Measurements from ENCODE around the gene PPP2R2C.

DNA sequence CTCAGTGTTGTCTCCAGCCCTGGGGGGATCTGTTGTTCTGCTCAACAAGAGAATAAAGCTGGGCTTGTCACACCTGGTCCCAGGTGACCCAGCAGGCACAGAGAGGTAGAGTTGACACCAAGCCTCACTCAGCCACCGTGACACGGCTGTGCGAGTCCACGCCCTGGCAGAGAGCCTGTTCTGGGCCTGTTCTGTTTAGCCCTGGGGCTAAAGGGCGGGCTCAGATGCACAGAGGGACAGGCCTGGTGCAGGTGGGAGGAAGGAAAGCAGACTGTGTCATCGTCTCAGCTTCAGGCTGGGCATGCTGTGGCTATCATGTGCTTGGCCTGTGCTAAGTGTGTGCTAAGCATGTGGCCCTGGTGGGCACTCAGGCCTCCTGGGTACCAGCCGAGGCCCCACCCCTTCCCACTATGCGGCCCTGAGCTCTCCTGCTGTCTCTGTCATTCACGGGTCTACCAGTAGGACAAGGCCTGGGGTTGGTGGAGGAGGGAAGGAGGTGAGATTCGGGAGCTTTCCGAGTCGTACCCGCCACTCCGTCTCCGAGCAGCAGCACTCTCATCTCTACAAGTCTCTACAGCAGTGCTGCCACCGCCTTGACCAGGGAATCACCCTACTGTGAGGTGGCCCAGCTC is 191.9 kb downstream of the PPP2R2C start:
- TF ChIP-seq, protein P1, sequence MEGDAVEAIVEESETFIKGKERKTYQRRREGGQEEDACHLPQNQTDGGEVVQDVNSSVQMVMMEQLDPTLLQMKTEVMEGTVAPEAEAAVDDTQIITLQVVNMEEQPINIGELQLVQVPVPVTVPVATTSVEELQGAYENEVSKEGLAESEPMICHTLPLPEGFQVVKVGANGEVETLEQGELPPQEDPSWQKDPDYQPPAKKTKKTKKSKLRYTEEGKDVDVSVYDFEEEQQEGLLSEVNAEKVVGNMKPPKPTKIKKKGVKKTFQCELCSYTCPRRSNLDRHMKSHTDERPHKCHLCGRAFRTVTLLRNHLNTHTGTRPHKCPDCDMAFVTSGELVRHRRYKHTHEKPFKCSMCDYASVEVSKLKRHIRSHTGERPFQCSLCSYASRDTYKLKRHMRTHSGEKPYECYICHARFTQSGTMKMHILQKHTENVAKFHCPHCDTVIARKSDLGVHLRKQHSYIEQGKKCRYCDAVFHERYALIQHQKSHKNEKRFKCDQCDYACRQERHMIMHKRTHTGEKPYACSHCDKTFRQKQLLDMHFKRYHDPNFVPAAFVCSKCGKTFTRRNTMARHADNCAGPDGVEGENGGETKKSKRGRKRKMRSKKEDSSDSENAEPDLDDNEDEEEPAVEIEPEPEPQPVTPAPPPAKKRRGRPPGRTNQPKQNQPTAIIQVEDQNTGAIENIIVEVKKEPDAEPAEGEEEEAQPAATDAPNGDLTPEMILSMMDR (tag by site-specific recombination; IDR thresholded peaks at IDR 0.05), result no peak
- TF ChIP-seq RBAK (tag by site-specific recombination; IDR thresholded peaks at IDR 0.05) (no peak), ZEB2 (tag by site-specific recombination; IDR thresholded peaks at IDR 0.05) (no peak), ZNF138 (tag by site-specific recombination; IDR thresholded peaks at IDR 0.05; ENCODE audit: borderline replicate concordance) (no peak), FEZF1 (tag by site-specific recombination; IDR thresholded peaks at IDR 0.05) (no peak), KLF9 (tag by site-specific recombination; IDR thresholded peaks at IDR 0.05; ENCODE audit: low read depth) (no peak)
- TF ChIP-seq, protein P2, sequence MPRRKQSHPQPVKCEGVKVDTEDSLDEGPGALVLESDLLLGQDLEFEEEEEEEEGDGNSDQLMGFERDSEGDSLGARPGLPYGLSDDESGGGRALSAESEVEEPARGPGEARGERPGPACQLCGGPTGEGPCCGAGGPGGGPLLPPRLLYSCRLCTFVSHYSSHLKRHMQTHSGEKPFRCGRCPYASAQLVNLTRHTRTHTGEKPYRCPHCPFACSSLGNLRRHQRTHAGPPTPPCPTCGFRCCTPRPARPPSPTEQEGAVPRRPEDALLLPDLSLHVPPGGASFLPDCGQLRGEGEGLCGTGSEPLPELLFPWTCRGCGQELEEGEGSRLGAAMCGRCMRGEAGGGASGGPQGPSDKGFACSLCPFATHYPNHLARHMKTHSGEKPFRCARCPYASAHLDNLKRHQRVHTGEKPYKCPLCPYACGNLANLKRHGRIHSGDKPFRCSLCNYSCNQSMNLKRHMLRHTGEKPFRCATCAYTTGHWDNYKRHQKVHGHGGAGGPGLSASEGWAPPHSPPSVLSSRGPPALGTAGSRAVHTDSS (tag by site-specific recombination; IDR thresholded peaks at IDR 0.05), result no peak
